ENCODE results near the gene OGFOD2. TPM values are rescaled to one million over a fixed set of nuclear protein-coding genes. Genes with fewer than 3 reads are reported as not detected.

OGFOD2 gene
- total RNA-seq, 1 experiment from 2014 or later: 8.5 TPM

- H3K9me2 ChIP-seq (replicated peaks; ENCODE audit: insufficient read depth, low read length): no peaks in the 10 kb centered on the region
- H3K9ac ChIP-seq (ENCODE audit: low read length): no peak overlapping the region
- H4K20me1 ChIP-seq (ENCODE audit: insufficient read depth, low read depth, low read length): no peaks in the 10 kb centered on the region
- H3K9me3 ChIP-seq (ENCODE audit: low read length): no peaks in the 10 kb centered on the region
- H3K4me2 ChIP-seq (ENCODE audit: low read depth, low read length, poor library complexity, severe bottlenecking): no peak overlapping the region
- H3K36me3 ChIP-seq (ENCODE audit: insufficient read depth, low read length): no peaks in the 10 kb centered on the region
- no peaks in the 10 kb centered on the region; the same call in 1 of the 2 replicates for H3K4me1 ChIP-seq (ENCODE audit: low read length)
- no peaks in the 10 kb centered on the region for H3K79me2 ChIP-seq (ENCODE audit: low read length)
- DNase-seq: no peak
- no peak overlapping the region for H2AFZ ChIP-seq (ENCODE audit: low read length)
- no peak overlapping the region for H3K4me3 ChIP-seq (ENCODE audit: low read length)
- H3K27ac ChIP-seq (ENCODE audit: low read length): no peak overlapping the region
- H3K27me3 ChIP-seq (ENCODE audit: low read length): peaks cover 4% of the 10 kb centered on the region; the same call in 1 of the 2 replicates
Measured at GRCh38 chr12:123029550-123029949, 54.5 kb downstream of the OGFOD2 start.

Small RNA genes lying within 50 kb of the gene (small RNA-seq; reads per million reads assigned to genes)
- gene ARL6IP4 (not detected), gene MIR4304 (not detected)

Other genes starting within 250 kb of the OGFOD2 start
- not detected in 2 replicates for gene HCAR1, start 244.4 kb upstream of the OGFOD2 start, total RNA-seq (2014; rRNA removed; shearing (Covaris generic); ENCODE audit: low replicate concordance)
- gene DENR, start 222.4 kb upstream of the OGFOD2 start, total RNA-seq (2014; rRNA removed; shearing (Covaris generic); ENCODE audit: low replicate concordance): 53.4 and 72.8 TPM in 2 replicates
- 0.47 and 2.2 TPM in 2 replicates for gene CCDC62, start 200.7 kb upstream of the OGFOD2 start, total RNA-seq (2014; rRNA removed; shearing (Covaris generic); ENCODE audit: low replicate concordance)
- gene HIP1R, start 139.8 kb upstream of the OGFOD2 start, total RNA-seq (2014; rRNA removed; shearing (Covaris generic); ENCODE audit: low replicate concordance): 19.4 and 42.9 TPM in 2 replicates
- gene VPS37B, start 79.1 kb upstream of the OGFOD2 start, total RNA-seq (2014; rRNA removed; shearing (Covaris generic); ENCODE audit: low replicate concordance): not detected in 2 replicates
- 1.5 and 3.7 TPM in 2 replicates for gene ABCB9, start 8.8 kb upstream of the OGFOD2 start, total RNA-seq (2014; rRNA removed; shearing (Covaris generic); ENCODE audit: low replicate concordance)
- gene ARL6IP4, start 5.4 kb downstream of the OGFOD2 start, total RNA-seq (2014; rRNA removed; shearing (Covaris generic); ENCODE audit: low replicate concordance): 85.1 and 210 TPM in 2 replicates
- gene PITPNM2, start 175.8 kb downstream of the OGFOD2 start, total RNA-seq (2014; rRNA removed; shearing (Covaris generic); ENCODE audit: low replicate concordance): 0.04 and 0.19 TPM in 2 replicates